Right atrium auricular region (tissue), 2 donors: Measurements from ENCODE around the gene MORN4. TPM values are rescaled to one million over a fixed set of nuclear protein-coding genes. Genes with fewer than 3 reads are reported as not detected.

ENCODE experiments used
- DNase-seq: peaks from one replicate; pipeline ENCODE4 v3.0.0-alpha.2; 2019; ENCODE audit warnings: low spot score
- H3K27ac ChIP-seq, 2 donors: fragments of 200-600 bp; sonication (generic); 1 replicate in 1 of 2; 2 replicates in 1 of 2; pipeline ENCODE4 v1.5.1; 2016 to 2019
- H3K27me3 ChIP-seq, 2 donors: fragments of 200-600 bp; sonication (generic); one replicate each; pipeline versions ENCODE4 v1.5.1 to v1.6.0; 2017 to 2019
- H3K36me3 ChIP-seq: fragments of 200-600 bp; sonication (generic); one replicate; pipeline ENCODE4 v1.5.1; 2016
- H3K4me1 ChIP-seq, 2 donors: fragments of 200-600 bp; sonication (generic); one replicate each; pipeline versions ENCODE4 v1.5.1 to v1.6.0; 2017 to 2019
- H3K4me3 ChIP-seq, 2 donors: fragments of 200-600 bp; sonication (generic); 1 replicate in 1 of 2; 2 replicates in 1 of 2; pipeline ENCODE4 v1.5.1; 2017 to 2019; ENCODE audit warnings: mild to moderate bottlenecking in 1 of 2, moderate library complexity in 1 of 2
- H3K9me3 ChIP-seq, 2 donors: fragments of 200-600 bp; sonication (generic); one replicate each; pipeline ENCODE4 v1.5.1; 2019
- total RNA-seq, 2 donors: library from RNA; depleted of rRNA; stranded (reverse); fragments of >200 nt; gene quantifications; one replicate each; pipeline ENCODE4 v1.1.0, GENCODE V29; 2016
- TF ChIP-seq, protein P1 (sequence below), 2 donors: fragments of 200-600 bp; sonication (generic); IDR thresholded peaks; one replicate each; pipeline ENCODE4 v1.5.1; 2019; ENCODE audit warnings: antibody characterized with exemption in 2 of 2

MORN4 gene
- total RNA-seq, 2 donors from 2014 or later: 15.6 to 27.0 TPM

DNA sequence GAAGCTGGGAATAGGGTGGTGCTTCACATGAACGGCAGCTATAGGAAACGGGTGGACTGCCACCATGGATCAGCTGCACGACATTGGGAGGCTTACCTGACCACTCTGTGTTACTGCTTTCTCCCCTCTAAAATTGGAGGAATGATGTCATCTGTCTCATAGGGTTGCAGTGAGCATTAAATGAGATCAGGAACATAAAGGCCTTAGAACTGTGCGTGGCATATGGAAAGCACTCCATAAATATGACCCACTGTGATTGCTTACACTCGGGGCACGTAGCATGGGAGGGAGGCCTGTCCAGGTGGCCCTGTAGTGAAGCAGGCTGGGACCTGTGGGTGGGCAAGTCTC, 34.1 kb downstream of the MORN4 start:
- H3K36me3 ChIP-seq: no peaks in the 10 kb centered on the region
- no peak overlapping the region for H3K4me3 ChIP-seq
- TF ChIP-seq, protein P1, sequence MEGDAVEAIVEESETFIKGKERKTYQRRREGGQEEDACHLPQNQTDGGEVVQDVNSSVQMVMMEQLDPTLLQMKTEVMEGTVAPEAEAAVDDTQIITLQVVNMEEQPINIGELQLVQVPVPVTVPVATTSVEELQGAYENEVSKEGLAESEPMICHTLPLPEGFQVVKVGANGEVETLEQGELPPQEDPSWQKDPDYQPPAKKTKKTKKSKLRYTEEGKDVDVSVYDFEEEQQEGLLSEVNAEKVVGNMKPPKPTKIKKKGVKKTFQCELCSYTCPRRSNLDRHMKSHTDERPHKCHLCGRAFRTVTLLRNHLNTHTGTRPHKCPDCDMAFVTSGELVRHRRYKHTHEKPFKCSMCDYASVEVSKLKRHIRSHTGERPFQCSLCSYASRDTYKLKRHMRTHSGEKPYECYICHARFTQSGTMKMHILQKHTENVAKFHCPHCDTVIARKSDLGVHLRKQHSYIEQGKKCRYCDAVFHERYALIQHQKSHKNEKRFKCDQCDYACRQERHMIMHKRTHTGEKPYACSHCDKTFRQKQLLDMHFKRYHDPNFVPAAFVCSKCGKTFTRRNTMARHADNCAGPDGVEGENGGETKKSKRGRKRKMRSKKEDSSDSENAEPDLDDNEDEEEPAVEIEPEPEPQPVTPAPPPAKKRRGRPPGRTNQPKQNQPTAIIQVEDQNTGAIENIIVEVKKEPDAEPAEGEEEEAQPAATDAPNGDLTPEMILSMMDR (IDR thresholded peaks at IDR 0.05): no peak
- H3K27me3 ChIP-seq: no peaks in the 10 kb centered on the region
- no peaks in the 10 kb centered on the region for H3K9me3 ChIP-seq
- H3K27ac ChIP-seq: peak overlapping the region in 1 of 2 donors; percentile 100
- no peak for DNase-seq
- peaks cover 0 to 41% of the 10 kb centered on the region in 2 donors for H3K4me1 ChIP-seq

DNA sequence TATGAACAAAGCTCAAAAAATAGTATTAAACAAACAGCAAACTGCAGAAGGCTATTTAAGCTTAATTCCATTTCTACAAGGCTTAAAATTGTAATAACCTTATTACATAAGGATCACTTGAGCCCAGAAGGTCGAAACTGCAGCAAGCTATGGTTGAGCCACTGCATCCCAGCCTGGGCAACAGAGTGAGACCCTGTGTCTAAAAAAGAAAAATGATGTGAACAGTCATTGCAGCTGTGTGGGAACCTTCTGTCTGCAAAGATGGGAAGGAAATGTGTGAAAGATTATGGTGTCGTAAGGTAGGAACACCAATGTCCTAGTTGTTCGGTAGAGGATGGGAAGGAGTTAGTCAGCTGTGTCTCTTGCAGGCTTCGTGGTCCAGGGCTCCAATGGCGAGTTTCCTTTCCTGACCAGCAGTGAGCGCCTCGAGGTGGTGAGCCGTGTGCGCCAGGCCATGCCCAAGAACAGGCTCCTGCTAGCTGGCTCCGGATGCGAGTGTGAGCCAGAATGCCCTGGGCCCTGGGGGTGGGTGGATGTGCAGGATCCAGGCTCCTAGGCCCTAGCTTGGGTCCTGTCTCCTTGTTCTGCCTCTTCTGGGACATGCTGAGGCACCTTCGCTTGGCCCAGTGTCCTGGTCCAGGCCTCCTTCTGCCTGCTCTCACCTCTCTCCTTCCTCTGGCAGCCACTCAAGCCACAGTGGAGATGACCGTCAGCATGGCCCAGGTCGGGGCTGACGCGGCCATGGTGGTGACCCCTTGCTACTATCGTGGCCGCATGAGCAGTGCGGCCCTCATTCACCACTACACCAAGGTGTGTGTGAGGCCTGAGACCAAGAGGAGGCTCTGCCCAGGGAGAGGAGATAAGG, 34.7 kb downstream of the MORN4 start:
- peak overlapping the region in 1 of 2 donors; percentile 100 for H3K27ac ChIP-seq
- H3K9me3 ChIP-seq: no peaks in the 10 kb centered on the region
- no peak overlapping the region for H3K4me3 ChIP-seq
- H3K36me3 ChIP-seq: no peaks in the 10 kb centered on the region
- TF ChIP-seq, protein P1 (IDR thresholded peaks at IDR 0.05): no peak
- no peak for DNase-seq
- H3K4me1 ChIP-seq: peaks cover 0 to 44% of the 10 kb centered on the region in 2 donors
- no peaks in the 10 kb centered on the region for H3K27me3 ChIP-seq

DNA sequence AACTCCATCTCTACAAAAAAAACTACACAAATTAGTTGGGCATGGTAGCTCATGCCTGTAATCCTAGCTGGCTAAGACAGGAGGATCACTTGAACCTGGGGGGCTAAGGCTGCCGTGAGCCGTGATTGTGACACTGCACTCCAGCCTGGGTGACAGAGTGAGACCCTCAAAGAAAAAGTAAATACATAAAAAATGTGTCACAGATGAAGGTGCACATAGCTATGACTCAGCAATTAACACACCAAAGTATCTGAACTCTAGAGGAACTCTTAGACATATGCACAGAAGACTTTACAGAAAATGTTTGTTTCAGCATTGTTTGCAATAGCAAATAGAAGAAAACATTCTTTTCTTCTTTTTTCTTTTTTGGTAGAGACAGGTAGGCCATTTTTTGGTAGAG, 35.5 kb downstream of the MORN4 start:
- Histone ChIP-seq H3K4me3 (no peak overlapping the region), H3K27ac (peak overlapping the region; percentile 91 to 100), H3K36me3 (no peaks in the 10 kb centered on the region), H3K27me3 (no peaks in the 10 kb centered on the region), H3K9me3 (no peaks in the 10 kb centered on the region), H3K4me1 (peaks cover 0 to 50% of the 10 kb centered on the region in 2 donors)
- TF ChIP-seq, protein P1 (IDR thresholded peaks at IDR 0.05): no peak
- DNase-seq: no peak

DNA sequence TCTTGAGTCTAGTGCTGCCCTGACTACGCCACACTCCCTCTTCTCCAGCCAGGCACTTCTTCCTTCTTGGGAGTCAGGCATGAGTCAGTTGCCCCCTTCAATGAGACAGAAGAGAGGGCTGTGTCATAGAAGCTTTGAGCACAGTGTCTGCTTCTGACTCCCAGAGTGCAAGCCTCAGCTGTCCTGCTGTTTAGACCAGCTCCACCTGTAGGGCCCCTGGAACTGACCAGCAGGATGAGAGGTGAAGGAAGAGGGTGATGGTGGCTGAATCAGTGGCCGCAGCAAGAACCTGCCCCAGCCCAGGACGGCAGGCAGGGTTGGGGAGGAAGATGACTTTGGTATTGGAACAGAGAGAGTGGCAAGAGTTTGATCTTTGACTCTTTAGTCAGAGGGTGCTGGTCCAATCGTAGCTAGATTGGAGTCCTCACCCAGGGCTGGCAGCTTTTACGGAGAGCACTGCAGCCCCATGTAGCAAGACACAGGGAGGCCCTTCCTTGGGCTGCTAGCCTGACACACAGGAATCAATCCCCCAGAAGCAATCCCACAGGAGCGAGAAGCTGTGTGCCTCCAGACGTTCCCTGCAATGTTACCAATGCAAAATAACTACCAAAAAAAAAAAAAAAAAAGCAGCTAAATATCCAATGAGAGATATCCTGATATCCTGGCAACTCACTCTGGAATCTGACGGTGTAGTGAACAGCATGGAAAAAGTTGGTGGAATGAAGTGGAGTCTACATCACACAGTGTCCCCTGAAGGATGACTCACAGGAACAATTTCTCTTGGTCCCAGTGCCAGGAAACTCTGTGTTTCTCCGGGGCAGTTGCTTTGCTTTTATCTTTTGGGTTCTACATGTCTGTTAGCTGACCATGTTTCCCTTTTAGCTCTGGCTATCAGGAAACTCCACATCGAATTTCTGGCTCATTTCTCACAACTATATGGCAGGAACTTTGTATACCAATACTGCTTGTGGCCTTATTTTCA, 36.9 kb downstream of the MORN4 start:
- DNase-seq: peak; percentile 91
- H3K9me3 ChIP-seq: no peaks in the 10 kb centered on the region
- H3K27me3 ChIP-seq: no peaks in the 10 kb centered on the region
- no peak overlapping the region for H3K4me3 ChIP-seq
- H3K27ac ChIP-seq: peak overlapping the region; percentile 91 to 100
- no peaks in the 10 kb centered on the region for H3K36me3 ChIP-seq
- peaks cover 0 to 45% of the 10 kb centered on the region in 2 donors for H3K4me1 ChIP-seq
- TF ChIP-seq, protein P1 (IDR thresholded peaks at IDR 0.05): no peak

DNA sequence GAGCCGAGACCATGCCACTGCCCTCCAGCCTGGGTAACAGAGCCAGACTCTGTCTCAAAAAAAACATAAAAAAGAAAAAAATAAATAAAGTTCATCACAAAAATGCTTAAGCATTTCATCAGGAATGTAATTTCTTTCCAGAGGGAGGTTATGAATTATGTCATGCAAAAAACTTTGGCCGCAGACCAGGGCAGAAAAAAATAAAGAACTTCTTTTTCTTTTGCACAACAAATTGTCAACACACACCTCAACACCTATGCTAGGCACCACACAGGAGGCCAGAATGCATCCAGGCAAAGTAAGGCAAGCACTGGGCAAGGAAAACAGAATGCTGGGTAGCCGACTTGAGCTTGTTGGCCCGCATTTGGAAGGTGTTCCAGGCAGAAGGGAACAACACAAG, 39.9 kb downstream of the MORN4 start:
- Histone ChIP-seq H3K27me3 (no peaks in the 10 kb centered on the region), H3K9me3 (no peaks in the 10 kb centered on the region), H3K4me3 (no peak overlapping the region), H3K27ac (peak overlapping the region; percentile 55 to 100), H3K36me3 (no peaks in the 10 kb centered on the region), H3K4me1 (peaks cover 0 to 43% of the 10 kb centered on the region in 2 donors)
- TF ChIP-seq, protein P1 (IDR thresholded peaks at IDR 0.05): no peak
- DNase-seq: peak; percentile 63
